Activated T-cell treated with anti-CD3 and anti-CD28 coated beads, Interleukin-2, amount 50 U/mL, for 24 hours (primary cell): ENCODE data around the gene CYB5R3.
A peak's percentile ranks its signal among the peaks of the same experiment; 100 is the strongest.

ENCODE experiments used
- DNase-seq: peaks from one replicate; pipeline ENCODE4 v3.0.0-alpha.2; 2020
- H3K27ac Mint-ChIP-seq: 2 replicates; pipeline ENCODE4 v1.8.0; 2020; ENCODE audit warnings: mild to moderate bottlenecking, mixed read lengths
- H3K27me3 Mint-ChIP-seq: 2 replicates; pipeline ENCODE4 v1.8.0; 2020; ENCODE audit warnings: mixed read lengths
- H3K36me3 Mint-ChIP-seq: 2 replicates; pipeline ENCODE4 v1.8.0; 2020; ENCODE audit warnings: low read depth, mixed read lengths
- H3K4me1 Mint-ChIP-seq: 2 replicates; pipeline ENCODE4 v1.8.0; 2020; ENCODE audit warnings: low read depth, mixed read lengths
- H3K4me3 Mint-ChIP-seq: 2 replicates; pipeline ENCODE4 v1.8.0; 2020; ENCODE audit warnings: mild to moderate bottlenecking, moderate library complexity, mixed read lengths
- H3K9me3 Mint-ChIP-seq: 2 replicates; pipeline ENCODE4 v1.8.0; 2020; ENCODE audit warnings: mixed read lengths

Gene CYB5R3

DNA sequence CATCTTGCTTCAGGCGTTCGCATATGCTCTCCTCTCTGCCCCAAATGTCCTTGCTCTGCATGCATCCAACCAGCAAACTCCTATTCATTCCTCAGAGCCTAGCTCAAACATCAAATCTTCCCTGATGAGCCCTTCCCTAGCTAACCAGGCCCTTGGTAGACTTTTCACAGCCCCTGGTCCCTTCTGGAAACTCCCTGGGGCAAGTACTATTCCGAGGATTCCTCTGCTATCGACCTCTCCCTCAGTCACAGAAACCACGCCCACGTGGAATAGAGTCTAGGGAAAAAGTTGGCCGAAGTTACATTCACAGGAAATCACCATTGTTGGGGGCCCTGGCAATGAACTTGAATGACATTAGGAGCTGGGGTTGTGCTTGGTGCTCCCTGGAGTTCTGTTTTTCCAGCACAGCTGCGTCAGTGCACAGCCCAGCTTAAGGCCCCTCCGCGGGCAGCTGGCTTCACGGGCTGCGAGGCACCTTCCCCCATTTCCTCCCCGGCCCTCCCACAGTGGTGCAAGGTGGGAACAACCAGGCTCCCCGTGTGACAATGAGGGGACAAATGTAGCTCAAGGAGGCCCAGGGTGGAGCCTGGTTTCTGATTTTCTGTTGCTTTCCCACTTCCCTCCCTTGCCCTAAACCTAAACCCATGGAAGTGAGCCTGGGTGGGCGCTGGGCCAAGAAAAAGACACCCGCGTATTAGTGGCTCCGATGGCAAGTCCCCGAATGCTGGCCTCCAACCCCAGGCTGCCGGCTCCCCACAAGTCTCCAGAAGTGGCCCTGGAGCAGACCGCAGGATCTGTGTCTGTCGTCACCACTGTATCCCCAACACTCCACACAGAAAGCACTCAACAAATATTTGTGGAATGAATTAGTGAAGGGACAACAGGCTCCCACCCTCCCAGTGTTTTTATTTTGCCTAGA, 4.5 kb downstream of the CYB5R3 start:
- peak overlapping the region; percentile 19 for H3K27ac Mint-ChIP-seq
- peaks cover 41% of the 10 kb centered on the region for H3K4me1 Mint-ChIP-seq
- H3K36me3 Mint-ChIP-seq, result peaks cover 17% of the 10 kb centered on the region
- no peak overlapping the region for H3K4me3 Mint-ChIP-seq
- H3K9me3 Mint-ChIP-seq, result no peaks in the 10 kb centered on the region
- no peaks in the 10 kb centered on the region for H3K27me3 Mint-ChIP-seq
- DNase-seq, result no peak

DNA sequence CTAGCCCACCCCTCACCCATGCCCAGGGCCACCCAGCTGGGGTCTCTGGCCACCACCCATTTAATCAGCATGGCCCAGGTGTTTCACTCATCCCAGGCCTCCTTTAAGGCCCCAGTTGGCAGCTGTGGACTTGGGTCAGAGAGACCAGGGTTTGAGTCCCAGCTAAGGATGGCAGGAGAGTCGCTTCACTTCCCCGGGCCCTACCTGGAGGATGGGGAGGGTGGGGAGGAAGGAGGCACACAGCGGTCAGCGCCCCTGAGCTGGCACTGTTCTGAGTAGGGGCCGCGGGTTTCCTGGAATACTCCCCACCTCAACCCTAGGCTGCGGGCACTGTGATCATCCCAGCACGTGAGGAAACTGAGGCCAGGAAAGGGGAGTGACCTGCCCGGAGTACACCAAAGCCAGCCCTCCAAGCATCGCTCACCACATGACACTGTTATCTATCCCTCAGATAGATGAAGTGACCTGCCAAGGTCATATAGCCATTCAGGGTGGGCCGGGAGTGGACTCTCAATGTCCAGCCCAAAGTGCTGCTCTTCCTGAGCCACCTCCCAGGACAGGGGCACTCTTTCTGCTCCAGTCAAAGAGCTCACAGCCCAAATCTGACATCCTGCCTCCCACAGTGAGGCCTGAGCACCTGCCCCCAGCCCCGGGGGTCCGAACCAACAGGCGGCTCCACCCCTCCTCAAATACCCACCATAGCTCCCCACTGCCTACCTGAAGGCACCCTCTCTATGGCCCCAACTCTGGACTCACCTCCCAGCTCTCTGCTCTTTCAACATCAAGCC, 5.4 kb downstream of the CYB5R3 start:
- no peak overlapping the region for H3K4me3 Mint-ChIP-seq
- DNase-seq, result no peak
- H3K36me3 Mint-ChIP-seq, result peaks cover 17% of the 10 kb centered on the region
- H3K4me1 Mint-ChIP-seq, result peaks cover 39% of the 10 kb centered on the region
- no peaks in the 10 kb centered on the region for H3K27me3 Mint-ChIP-seq
- H3K9me3 Mint-ChIP-seq, result no peaks in the 10 kb centered on the region
- peak overlapping the region; percentile 12 for H3K27ac Mint-ChIP-seq

DNA sequence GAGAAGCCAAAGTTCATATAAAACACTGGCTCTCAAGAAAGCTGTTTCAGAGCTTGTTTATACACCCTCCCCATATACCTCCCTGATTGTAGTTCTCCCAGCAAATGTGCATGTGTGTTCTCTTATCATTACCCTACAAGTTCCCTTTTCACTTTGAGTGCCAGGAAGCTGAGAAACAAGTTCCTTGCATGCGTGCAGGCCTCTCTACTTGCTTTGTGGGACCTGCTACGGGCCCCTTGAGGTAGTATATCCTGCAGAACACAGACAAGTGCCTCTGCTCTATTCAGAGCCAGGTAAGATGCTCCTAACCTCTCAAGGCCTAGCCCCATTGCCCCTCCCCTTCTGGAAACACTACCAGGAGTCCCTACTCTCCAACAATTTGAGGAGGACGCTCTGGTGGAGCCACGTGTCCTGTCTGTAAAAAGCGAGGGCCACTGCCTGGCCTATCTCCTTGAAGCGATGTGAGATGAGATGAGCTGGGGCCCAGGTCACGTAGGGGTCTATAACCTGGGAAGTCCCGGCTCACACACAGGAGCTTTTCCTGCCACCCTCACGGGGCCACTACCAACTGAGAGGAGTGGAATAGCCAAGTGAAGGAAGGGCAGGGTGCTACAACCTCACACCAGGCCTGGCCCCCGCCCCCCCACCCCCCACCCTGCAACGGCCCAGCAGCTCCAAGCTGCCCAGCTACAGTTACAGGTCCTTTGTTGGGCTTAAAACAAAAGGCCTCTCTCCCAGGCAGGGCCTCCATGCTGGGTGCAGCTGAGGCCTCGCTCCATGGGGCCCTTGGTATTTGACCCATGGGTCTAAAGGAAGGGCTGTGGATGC, 6.2 kb downstream of the CYB5R3 start:
- Mint-ChIP-seq H3K4me3 (no peak overlapping the region), H3K27ac (no peak overlapping the region), H3K36me3 (peaks cover 12% of the 10 kb centered on the region), H3K27me3 (no peaks in the 10 kb centered on the region), H3K4me1 (peaks cover 34% of the 10 kb centered on the region), H3K9me3 (no peaks in the 10 kb centered on the region)
- no peak for DNase-seq

DNA sequence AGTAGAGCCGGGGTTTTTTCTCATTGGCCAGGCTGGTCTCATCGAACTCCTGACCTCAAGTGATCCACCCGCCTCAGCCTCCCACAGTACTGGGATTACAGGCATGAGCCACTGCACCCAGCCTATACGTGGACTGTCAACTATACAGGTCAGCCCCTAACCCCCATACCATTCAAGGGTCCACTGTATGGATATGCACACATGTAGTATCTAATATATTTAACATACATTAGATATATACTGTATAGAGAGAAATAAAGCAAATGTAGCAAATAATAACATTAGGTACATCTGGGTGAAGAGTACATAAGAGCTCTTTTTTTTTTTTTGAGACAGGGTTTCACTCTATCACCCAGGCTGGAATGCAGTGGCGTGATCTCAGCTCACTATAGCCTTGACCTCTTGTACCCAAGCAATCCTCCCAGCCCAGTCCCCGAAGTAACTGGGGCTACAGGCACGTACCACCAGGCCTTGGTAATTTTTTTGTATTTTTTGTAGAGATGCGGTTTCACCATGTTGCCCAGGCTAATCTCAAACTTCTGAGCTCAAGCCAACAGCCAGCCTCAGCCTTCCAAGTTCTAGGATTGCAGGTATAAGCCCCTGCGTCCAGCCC, 7.3 kb downstream of the CYB5R3 start:
- Mint-ChIP-seq H3K36me3 (peaks cover 9% of the 10 kb centered on the region), H3K4me3 (no peak overlapping the region), H3K4me1 (peaks cover 25% of the 10 kb centered on the region), H3K27me3 (no peaks in the 10 kb centered on the region), H3K9me3 (no peaks in the 10 kb centered on the region), H3K27ac (no peak overlapping the region)
- DNase-seq, result no peak

DNA sequence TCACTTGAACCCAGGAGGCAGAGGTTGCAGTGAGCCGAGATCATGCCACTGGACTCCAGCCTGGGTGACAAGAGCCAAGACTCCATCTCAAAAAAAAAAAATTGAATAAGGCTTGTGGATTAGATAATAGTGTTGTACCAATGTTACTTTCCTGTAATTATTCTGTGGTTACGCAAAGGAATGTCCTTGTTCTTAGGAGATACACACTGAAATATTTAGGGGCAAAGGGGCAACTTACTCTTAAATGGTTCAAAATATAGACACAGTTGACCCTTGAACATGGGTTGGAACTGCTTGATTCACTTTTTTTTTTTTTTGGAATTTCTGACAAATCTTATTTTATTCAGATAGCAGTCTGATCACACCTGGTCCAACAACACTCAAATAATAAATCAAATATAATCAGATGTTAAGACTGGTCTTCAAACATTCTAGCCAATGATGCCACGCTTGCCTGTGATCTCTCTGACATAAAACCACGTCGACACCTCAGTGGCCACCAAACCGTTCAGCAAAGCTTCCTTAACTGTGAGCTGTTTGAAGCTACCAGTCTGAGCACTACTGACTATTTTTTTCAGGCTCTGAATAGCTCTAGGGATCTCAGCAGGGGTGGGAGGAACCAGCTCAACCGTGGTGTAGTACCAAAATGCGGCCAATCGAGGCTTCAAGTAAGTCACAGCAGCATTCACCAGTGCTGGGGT, 9.5 kb downstream of the CYB5R3 start:
- Mint-ChIP-seq H3K27ac (no peak overlapping the region), H3K27me3 (no peaks in the 10 kb centered on the region), H3K4me3 (no peak overlapping the region), H3K36me3 (peaks cover 20% of the 10 kb centered on the region), H3K4me1 (peaks cover 11% of the 10 kb centered on the region), H3K9me3 (no peaks in the 10 kb centered on the region)
- DNase-seq, result no peak

DNA sequence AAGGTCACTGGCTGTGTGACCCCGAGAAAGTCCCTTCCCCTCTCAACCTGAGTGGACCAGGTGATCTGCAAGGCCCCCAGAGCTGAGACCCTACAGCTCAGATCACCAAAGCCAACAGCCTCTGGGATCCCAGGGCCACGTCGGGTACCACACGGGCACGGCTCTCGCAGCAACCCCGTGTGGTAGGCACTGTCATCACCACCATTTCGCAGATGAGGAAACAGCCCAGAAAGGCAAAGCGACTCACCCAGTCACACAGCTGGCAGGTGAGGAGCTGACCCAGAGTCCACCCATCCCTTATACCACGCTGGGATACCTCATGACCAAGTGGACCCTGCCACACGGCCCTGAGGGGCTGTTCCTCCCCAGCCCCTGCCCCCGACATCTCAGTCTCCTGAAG, 11.6 kb downstream of the CYB5R3 start:
- Mint-ChIP-seq H3K9me3 (no peaks in the 10 kb centered on the region), H3K27me3 (no peaks in the 10 kb centered on the region), H3K4me1 (peaks cover 5% of the 10 kb centered on the region), H3K4me3 (no peak overlapping the region), H3K36me3 (peaks cover 37% of the 10 kb centered on the region), H3K27ac (peak overlapping the region; percentile 66)
- no peak for DNase-seq

DNA sequence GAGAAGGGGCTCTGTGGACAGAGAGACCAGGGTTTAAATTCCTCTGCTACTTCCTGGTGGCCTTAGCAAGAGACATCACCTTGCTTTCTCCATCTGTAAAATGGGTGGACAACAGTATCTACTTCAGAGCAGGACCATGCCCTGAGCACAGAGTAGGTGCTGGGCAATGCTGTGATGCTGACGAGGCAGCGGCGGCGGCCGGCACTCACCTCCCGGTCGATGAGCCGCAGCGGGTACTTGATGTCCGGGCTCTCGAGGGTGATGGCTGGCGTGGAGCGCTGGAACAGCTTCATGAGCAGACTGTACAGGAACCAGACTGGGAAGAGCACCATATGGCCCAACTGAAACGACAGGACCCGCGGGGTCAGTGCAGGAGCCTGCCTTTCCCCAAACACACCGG, 12.7 kb downstream of the CYB5R3 start:
- Mint-ChIP-seq H3K36me3 (peaks cover 47% of the 10 kb centered on the region), H3K9me3 (no peaks in the 10 kb centered on the region), H3K27me3 (no peaks in the 10 kb centered on the region), H3K4me1 (peaks cover 5% of the 10 kb centered on the region), H3K4me3 (no peak overlapping the region), H3K27ac (peak overlapping the region; percentile 33)
- no peak for DNase-seq

DNA sequence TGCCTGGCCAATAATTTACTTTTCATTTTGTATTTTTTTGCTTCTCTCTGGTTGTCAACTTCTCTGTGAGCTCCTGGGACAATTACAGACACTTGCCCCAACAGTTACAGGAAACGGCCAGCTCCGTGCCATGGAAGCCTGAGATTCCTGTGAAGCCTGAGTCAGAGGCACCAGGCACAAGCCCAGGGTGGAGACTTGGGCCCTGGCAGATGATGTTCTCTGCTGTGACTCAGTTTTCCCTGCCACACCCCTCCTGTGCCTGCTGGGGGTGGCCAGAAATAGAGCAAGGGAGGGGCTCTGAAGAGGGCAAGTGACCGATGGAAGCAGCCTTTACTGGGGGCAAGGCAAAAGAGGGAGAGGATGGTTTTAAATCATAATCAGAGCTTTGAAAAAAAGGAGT, 13.7 kb downstream of the CYB5R3 start:
- Mint-ChIP-seq H3K9me3 (no peaks in the 10 kb centered on the region), H3K27me3 (no peaks in the 10 kb centered on the region), H3K36me3 (peaks cover 55% of the 10 kb centered on the region), H3K4me3 (no peak overlapping the region), H3K4me1 (peaks cover 5% of the 10 kb centered on the region), H3K27ac (peak overlapping the region; percentile 60)
- DNase-seq, result no peak

DNA sequence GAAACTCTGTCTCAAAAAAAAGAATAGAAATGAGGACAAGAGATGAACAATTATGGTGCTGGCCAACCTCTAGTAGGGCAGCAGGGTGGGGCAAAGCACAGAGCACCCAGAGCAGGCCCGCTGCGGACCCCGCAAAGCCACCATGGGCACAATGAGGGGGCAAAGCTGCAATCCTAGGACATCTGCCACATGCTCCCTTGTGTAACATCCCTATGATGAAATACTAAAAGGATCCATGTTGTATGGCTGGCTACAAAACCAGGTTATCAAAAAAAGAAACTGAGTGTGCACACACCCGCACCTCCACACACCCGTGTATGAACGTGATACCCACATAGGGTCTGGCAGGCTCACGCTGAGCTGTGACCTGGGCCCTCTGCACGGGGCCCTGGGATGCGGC, 16.2 kb downstream of the CYB5R3 start:
- Mint-ChIP-seq H3K36me3 (peaks cover 80% of the 10 kb centered on the region), H3K27me3 (no peaks in the 10 kb centered on the region), H3K9me3 (no peaks in the 10 kb centered on the region), H3K4me1 (peaks cover 5% of the 10 kb centered on the region), H3K27ac (no peak overlapping the region), H3K4me3 (no peak overlapping the region)
- DNase-seq, result no peak

DNA sequence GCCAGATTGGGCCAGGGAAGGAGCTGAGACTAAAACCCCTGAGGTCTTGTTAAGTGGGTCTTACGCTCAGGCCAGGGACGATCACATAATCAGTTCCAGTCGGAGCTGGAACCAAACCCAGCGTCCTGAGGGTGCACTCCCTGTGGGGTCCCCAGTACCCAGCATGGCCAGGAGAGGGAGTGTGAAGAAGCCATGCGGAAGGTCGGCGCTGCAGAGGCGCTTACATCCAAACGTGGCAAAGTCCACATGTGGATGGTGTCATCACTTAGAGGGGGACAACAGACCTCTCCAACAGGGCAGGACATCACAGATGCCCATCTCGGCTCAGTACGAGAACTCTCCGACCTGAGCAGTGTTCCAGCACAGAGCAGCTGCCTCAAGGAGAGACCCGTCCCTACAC, 17.1 kb downstream of the CYB5R3 start:
- Mint-ChIP-seq H3K4me3 (no peak overlapping the region), H3K9me3 (no peaks in the 10 kb centered on the region), H3K36me3 (peaks cover 86% of the 10 kb centered on the region), H3K4me1 (peaks cover 5% of the 10 kb centered on the region), H3K27me3 (no peaks in the 10 kb centered on the region), H3K27ac (no peak overlapping the region)
- no peak for DNase-seq

DNA sequence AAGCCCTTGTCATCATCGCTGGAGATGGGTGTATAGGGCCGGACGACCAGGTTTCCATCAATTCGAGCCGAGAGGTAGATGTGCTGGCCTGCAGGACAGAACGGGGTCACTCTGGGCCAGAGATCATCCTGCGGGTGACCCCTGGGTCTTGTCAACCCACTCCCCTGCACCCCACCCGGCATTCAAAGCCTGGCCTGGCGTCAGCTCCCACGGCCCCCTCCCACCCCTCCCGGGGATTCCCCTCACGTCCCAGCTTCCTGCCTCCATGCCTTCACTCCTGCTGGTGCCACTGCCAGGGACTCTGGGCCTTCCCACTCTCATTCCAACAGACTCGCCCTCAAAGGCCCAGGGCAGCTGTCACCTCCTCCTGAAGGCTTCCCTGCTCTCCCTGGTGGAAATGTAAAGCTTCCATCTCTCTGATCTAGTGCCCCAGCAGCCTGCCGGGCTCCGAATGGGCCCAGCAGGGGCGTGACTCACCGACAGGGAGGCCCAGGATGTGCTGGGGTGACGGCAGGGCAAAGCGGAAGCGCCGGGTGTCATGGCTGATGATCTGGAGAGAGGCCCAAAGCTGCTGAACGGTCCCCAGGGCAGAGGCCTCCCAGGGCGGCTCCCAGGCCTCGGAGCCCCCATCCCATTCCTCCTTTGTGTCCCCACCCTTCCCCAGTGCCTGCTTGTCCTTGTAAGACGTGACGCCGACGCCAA, 18.1 kb downstream of the CYB5R3 start:
- DNase-seq, result no peak
- H3K4me1 Mint-ChIP-seq, result peaks cover 4% of the 10 kb centered on the region
- no peak overlapping the region for H3K27ac Mint-ChIP-seq

DNA sequence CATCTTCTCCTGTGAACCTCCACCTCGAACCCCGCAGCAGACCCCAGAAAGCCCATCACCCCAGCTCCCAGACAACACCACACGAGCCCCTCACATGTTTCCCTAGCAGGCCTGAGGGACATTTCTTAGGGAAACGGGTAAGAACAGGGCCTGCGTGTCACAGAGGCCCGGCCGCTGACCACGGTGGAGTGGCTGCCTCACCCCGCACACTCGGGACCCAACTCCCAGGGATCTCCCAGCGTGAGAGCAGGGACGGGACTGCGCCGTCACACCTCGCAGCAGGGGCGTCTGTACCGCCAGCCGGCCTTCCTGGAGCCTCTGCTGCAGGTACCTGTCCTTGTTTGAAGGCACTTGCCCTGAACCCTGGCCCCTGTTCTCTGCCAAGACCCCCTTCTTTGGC, 19.0 kb downstream of the CYB5R3 start:
- no peak for DNase-seq
- Mint-ChIP-seq H3K36me3 (peaks cover 86% of the 10 kb centered on the region), H3K9me3 (no peaks in the 10 kb centered on the region), H3K4me3 (no peak overlapping the region), H3K27ac (no peak overlapping the region), H3K4me1 (no peaks in the 10 kb centered on the region), H3K27me3 (no peaks in the 10 kb centered on the region)

More for the DNA sequence above, 18.1 kb downstream of the CYB5R3 start:
- no peaks in the 10 kb centered on the region for H3K27me3 Mint-ChIP-seq
- peaks cover 90% of the 10 kb centered on the region for H3K36me3 Mint-ChIP-seq
- H3K9me3 Mint-ChIP-seq, result no peaks in the 10 kb centered on the region
- H3K4me3 Mint-ChIP-seq, result no peak overlapping the region

DNA sequence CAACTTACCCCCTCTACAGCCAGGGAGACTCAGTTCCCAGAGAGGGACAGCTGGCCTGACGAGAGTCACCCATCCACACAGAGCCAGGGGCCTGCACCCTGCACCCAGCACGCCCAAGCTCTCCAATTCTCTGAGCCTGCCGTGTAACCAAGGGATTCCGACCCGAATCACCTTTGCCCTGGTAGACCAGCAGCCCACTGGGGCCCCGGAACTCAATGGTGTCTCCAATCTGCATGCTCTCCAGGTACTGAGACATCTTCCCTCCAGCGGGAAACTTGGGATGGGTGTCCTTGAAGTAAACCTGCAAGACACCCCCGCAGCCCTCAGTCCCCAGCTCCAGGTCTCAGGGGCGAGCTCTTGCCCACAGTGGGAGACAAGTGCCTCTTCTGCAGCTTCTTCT, 21.2 kb downstream of the CYB5R3 start:
- Mint-ChIP-seq H3K27me3 (no peaks in the 10 kb centered on the region), H3K4me3 (no peak overlapping the region), H3K4me1 (no peaks in the 10 kb centered on the region), H3K36me3 (peaks cover 86% of the 10 kb centered on the region), H3K9me3 (no peaks in the 10 kb centered on the region), H3K27ac (no peak overlapping the region)
- no peak for DNase-seq
